HepG2 (cell line): ENCODE measurements around the gene TOR2A. TPM values are rescaled to one million over a fixed set of nuclear protein-coding genes. Genes with fewer than 3 reads are reported as not detected.

ENCODE experiments used
- ARNT ChIP-seq: fragments of 450-650 bp; IDR thresholded peaks from 2 replicates; pipeline ENCODE4 v1.6.1; 2017
- BHLHE40 ChIP-seq: IDR thresholded peaks from 2 replicates; pipeline ENCODE4 v1.6.1; 2011; ENCODE audit warnings: low read length, improper control_type of control experiment
- CENPX ChIP-seq: sonication (generic); formaldehyde crosslinking; IDR thresholded peaks from 2 replicates; pipeline ENCODE4 v1.9.0; 2021; ENCODE audit warnings: mild to moderate bottlenecking, missing genetic modification reagents, moderate library complexity
- ELF1 ChIP-seq: sonication (generic); formaldehyde crosslinking; IDR thresholded peaks from 2 replicates; pipeline ENCODE4 v1.4.0; 2020; ENCODE audit warnings: missing genetic modification reagents
- GATAD1 ChIP-seq: IDR thresholded peaks from 2 replicates; pipeline ENCODE4 v1.6.1; 2016; ENCODE audit warnings: missing genetic modification reagents, missing compliant biosample characterization
- HES4 ChIP-seq: sonication (generic); formaldehyde crosslinking; IDR thresholded peaks from 2 replicates; pipeline ENCODE4 v1.9.0; 2021; ENCODE audit warnings: mild to moderate bottlenecking, missing genetic modification reagents, borderline replicate concordance
- KLF16 ChIP-seq, 2 experiments: sonication (generic) in 1 of 2; formaldehyde crosslinking in 1 of 2; IDR thresholded peaks; 2 replicates each; pipeline versions ENCODE4 v1.6.1 to v1.8.0; 2016 to 2023; ENCODE audit warnings: missing genetic modification reagents in 2 of 2, missing compliant biosample characterization in 1 of 2
- MAF1 ChIP-seq: sonication (generic); formaldehyde crosslinking; IDR thresholded peaks from 2 replicates; pipeline ENCODE4 v1.5.0; 2020; ENCODE audit warnings: missing genetic modification reagents, borderline replicate concordance
- MED8 ChIP-seq: sonication (generic); formaldehyde crosslinking; IDR thresholded peaks from 2 replicates; pipeline ENCODE4 v1.8.1; 2023; ENCODE audit warnings: mild to moderate bottlenecking, missing genetic modification reagents; ENCODE audit not compliant: insufficient replicate concordance
- SIN3B ChIP-seq: fragments of 150-350 bp; IDR thresholded peaks from 2 replicates; pipeline ENCODE4 v1.6.1; 2014; ENCODE audit warnings: low read length
- SNAI1 ChIP-seq: sonication (generic); formaldehyde crosslinking; IDR thresholded peaks from 2 replicates; pipeline ENCODE4 v1.5.0; 2020; ENCODE audit warnings: mild to moderate bottlenecking, missing genetic modification reagents, borderline replicate concordance
- SOX13 ChIP-seq, 3 experiments: fragments of 450-650 bp in 1 of 3; sonication (generic) in 1 of 3; formaldehyde crosslinking in 1 of 3; IDR thresholded peaks in 2 of 3; conservative IDR thresholded peaks in 1 of 3; 2 replicates each; pipeline versions ENCODE4 v1.5.0 to v1.6.1; 2016 to 2020; ENCODE audit warnings: antibody characterized with exemption in 1 of 3, mild to moderate bottlenecking in 1 of 3, missing compliant biosample characterization in 1 of 3, missing genetic modification reagents in 1 of 3, moderate library complexity in 1 of 3
- ZNF235 ChIP-seq: sonication (generic); formaldehyde crosslinking; IDR thresholded peaks from 2 replicates; pipeline ENCODE4 v1.8.1; 2023; ENCODE audit warnings: mild to moderate bottlenecking, missing genetic modification reagents, borderline replicate concordance
- ZNF343 ChIP-seq: sonication (generic); formaldehyde crosslinking; IDR thresholded peaks from 2 replicates; pipeline ENCODE4 v1.4.0; 2020; ENCODE audit warnings: mild to moderate bottlenecking, missing genetic modification reagents
- ZNF496 ChIP-seq: sonication (generic); formaldehyde crosslinking; IDR thresholded peaks from 2 replicates; pipeline ENCODE4 v1.8.1; 2023; ENCODE audit warnings: mild to moderate bottlenecking, moderate library complexity, missing genetic modification reagents; ENCODE audit not compliant: insufficient replicate concordance
- ZNF510 ChIP-seq: sonication (generic); formaldehyde crosslinking; IDR thresholded peaks from 2 replicates; pipeline ENCODE4 v1.4.0; 2020; ENCODE audit warnings: low read depth, mild to moderate bottlenecking, missing genetic modification reagents
- ZNF564 ChIP-seq: sonication (generic); formaldehyde crosslinking; IDR thresholded peaks from 2 replicates; pipeline ENCODE4 v1.8.1; 2023; ENCODE audit warnings: mild to moderate bottlenecking, missing genetic modification reagents
- ZNF605 ChIP-seq: sonication (generic); formaldehyde crosslinking; IDR thresholded peaks from 2 replicates; pipeline ENCODE4 v1.8.0; 2022; ENCODE audit warnings: mild to moderate bottlenecking, missing genetic modification reagents
- ZNF670 ChIP-seq: sonication (generic); formaldehyde crosslinking; IDR thresholded peaks from 2 replicates; pipeline ENCODE4 v1.8.0; 2022; ENCODE audit warnings: mild to moderate bottlenecking, missing genetic modification reagents, borderline replicate concordance
- ZNF850 ChIP-seq: sonication (generic); formaldehyde crosslinking; conservative IDR thresholded peaks from 2 replicates; pipeline ENCODE4 v1.9.0; 2021; ENCODE audit warnings: mild to moderate bottlenecking, missing genetic modification reagents
- ZSCAN29 ChIP-seq: sonication (generic); formaldehyde crosslinking; conservative IDR thresholded peaks from 2 replicates; pipeline ENCODE4 v1.4.0; 2020; ENCODE audit warnings: mild to moderate bottlenecking, missing genetic modification reagents
- polyA plus RNA-seq, 8 experiments: library from polyadenylated mRNA; depleted of rRNA in 3 of 8; stranded (reverse) in 7 of 8; unstranded in 1 of 8; fragments of >200 nt; fragmentation: Illumina TruSeq in 4 of 8; extraction: Trizol in 4 of 8; gene quantifications; 2 replicates each; pipeline versions ENCODE4 v1.2.1 to v1.2.3, GENCODE V29; 2011 to 2016; ENCODE audit warnings: low read depth in 4 of 8, missing spikeins in 1 of 8, mixed read lengths in 1 of 8; ENCODE audit not compliant: insufficient read depth in 1 of 8
- total RNA-seq, 5 experiments: library from RNA; depleted of rRNA; stranded (reverse); fragments of >200 nt; fragmentation: Illumina TruSeq; extraction: Trizol; gene quantifications; 2 replicates each; pipeline ENCODE4 v1.2.3, GENCODE V29; 2016; ENCODE audit warnings: low read depth in 1 of 5
- TF ChIP-seq, protein P1 (sequence below): sonication (generic); formaldehyde crosslinking; IDR thresholded peaks from 2 replicates; pipeline ENCODE4 v1.8.1; 2023; ENCODE audit warnings: mild to moderate bottlenecking, missing genetic modification reagents
- TF ChIP-seq, protein P2 (sequence below): sonication (generic); formaldehyde crosslinking; IDR thresholded peaks from 2 replicates; pipeline ENCODE4 v1.4.0; 2020; ENCODE audit warnings: missing genetic modification reagents
- TF ChIP-seq, protein P3 (sequence below): sonication (generic); formaldehyde crosslinking; conservative IDR thresholded peaks from 2 replicates; pipeline ENCODE4 v1.8.0; 2022; ENCODE audit warnings: missing genetic modification reagents

The TOR2A gene
- total and polyA plus RNA-seq, 2 of the 13 experiments (the other 11 are each of a cell fraction or from before 2014, with no cell fraction given): 3.5 to 7.2 TPM

DNA sequence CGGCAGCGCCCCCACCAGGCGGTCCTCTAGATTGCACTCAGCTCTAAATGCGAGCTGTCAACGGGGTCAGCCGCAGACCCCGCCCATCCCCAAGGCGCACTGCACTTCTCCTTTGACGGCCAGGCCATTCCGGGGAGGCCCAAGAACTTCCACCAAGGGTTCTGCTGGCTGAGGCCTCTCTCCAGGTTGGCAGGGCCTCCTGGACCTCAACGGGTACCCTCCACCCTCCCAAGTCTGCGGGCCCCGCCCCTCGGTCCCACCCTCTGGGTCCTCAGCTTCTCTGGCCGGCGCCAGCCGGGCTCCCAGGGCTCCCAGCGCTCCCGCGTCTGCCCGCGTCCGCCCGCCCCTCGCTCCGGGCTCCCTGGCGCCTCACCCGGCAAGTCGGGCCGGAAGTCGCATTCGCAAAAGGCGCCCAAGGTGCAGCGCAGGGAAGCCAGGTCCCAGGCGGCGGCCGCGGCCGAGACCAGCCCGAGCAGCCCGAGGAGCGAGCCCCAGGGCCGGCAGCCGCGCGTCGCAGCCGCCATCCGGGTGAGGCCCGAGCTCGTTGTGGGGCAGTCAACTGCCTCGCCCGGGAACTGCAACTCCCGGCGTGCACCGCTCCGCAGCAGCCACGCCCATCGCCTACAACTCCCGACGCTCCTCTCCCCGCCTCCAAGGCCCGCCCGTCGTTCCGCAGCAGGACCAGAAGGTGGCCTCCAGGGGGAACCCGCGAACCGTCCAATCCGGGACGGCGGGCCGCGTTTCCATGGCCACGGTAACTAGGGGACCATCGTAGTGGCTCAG lies at the start of gene TOR2A (continued):
- TF ChIP-seq SOX13 (IDR thresholded peaks at IDR 0.05): no peak
- TF ChIP-seq SOX13 (CRISPR knock-in tag; conservative IDR thresholded peaks at IDR 0.05 in 1 of 2, IDR thresholded peaks at IDR 0.05 in 1 of 2): no peak
- TF ChIP-seq BHLHE40: no peak
- TF ChIP-seq, protein P1, sequence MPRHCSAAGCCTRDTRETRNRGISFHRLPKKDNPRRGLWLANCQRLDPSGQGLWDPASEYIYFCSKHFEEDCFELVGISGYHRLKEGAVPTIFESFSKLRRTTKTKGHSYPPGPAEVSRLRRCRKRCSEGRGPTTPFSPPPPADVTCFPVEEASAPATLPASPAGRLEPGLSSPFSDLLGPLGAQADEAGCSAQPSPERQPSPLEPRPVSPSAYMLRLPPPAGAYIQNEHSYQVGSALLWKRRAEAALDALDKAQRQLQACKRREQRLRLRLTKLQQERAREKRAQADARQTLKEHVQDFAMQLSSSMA (CRISPR knock-in tag): no peak
- TF ChIP-seq ZNF343 (CRISPR knock-in tag): peak; percentile 93; the same call in 1 of the 2 replicates
- no peak for TF ChIP-seq MAF1
- 0 out of 4 replicates have a peak, but pooled peaks of 1 of the 2 experiments have one; percentile 24 for TF ChIP-seq KLF16 (CRISPR knock-in tag; IDR thresholded peaks at IDR 0.05)
- no peak for TF ChIP-seq ZNF850 (CRISPR knock-in tag)
- TF ChIP-seq ZSCAN29 (CRISPR knock-in tag): peak; percentile 88
- TF ChIP-seq ARNT: no peak
- no peak for TF ChIP-seq CENPX
- TF ChIP-seq ZNF510 (CRISPR knock-in tag): peak; percentile 78
- TF ChIP-seq HES4 (CRISPR knock-in tag): no peak
- no peak for TF ChIP-seq MED8 (CRISPR knock-in tag)
- TF ChIP-seq ELF1 (CRISPR knock-in tag): peak; percentile 82
- TF ChIP-seq, protein P2, sequence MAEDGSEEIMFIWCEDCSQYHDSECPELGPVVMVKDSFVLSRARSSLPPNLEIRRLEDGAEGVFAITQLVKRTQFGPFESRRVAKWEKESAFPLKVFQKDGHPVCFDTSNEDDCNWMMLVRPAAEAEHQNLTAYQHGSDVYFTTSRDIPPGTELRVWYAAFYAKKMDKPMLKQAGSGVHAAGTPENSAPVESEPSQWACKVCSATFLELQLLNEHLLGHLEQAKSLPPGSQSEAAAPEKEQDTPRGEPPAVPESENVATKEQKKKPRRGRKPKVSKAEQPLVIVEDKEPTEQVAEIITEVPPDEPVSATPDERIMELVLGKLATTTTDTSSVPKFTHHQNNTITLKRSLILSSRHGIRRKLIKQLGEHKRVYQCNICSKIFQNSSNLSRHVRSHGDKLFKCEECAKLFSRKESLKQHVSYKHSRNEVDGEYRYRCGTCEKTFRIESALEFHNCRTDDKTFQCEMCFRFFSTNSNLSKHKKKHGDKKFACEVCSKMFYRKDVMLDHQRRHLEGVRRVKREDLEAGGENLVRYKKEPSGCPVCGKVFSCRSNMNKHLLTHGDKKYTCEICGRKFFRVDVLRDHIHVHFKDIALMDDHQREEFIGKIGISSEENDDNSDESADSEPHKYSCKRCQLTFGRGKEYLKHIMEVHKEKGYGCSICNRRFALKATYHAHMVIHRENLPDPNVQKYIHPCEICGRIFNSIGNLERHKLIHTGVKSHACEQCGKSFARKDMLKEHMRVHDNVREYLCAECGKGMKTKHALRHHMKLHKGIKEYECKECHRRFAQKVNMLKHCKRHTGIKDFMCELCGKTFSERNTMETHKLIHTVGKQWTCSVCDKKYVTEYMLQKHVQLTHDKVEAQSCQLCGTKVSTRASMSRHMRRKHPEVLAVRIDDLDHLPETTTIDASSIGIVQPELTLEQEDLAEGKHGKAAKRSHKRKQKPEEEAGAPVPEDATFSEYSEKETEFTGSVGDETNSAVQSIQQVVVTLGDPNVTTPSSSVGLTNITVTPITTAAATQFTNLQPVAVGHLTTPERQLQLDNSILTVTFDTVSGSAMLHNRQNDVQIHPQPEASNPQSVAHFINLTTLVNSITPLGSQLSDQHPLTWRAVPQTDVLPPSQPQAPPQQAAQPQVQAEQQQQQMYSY (CRISPR knock-in tag): peak; percentile 32; the same call in 1 of the 2 replicates
- TF ChIP-seq SNAI1 (CRISPR knock-in tag): no peak
- no peak for TF ChIP-seq ZNF235 (CRISPR knock-in tag)
- no peak for TF ChIP-seq ZNF496
- TF ChIP-seq SIN3B: no peak
- TF ChIP-seq, protein P3, sequence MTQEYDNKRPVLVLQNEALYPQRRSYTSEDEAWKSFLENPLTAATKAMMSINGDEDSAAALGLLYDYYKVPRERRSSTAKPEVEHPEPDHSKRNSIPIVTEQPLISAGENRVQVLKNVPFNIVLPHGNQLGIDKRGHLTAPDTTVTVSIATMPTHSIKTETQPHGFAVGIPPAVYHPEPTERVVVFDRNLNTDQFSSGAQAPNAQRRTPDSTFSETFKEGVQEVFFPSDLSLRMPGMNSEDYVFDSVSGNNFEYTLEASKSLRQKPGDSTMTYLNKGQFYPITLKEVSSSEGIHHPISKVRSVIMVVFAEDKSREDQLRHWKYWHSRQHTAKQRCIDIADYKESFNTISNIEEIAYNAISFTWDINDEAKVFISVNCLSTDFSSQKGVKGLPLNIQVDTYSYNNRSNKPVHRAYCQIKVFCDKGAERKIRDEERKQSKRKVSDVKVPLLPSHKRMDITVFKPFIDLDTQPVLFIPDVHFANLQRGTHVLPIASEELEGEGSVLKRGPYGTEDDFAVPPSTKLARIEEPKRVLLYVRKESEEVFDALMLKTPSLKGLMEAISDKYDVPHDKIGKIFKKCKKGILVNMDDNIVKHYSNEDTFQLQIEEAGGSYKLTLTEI (CRISPR knock-in tag): no peak
- TF ChIP-seq ZNF605: no peak
- TF ChIP-seq GATAD1 (CRISPR knock-in tag): peak; percentile 88
- no peak for TF ChIP-seq ZNF670 (CRISPR knock-in tag)
- no peak for TF ChIP-seq ZNF564 (CRISPR knock-in tag)
